ENCODE measurements around the gene LDLR. TPM values are rescaled to one million over a fixed set of nuclear protein-coding genes. Genes with fewer than 3 reads are reported as not detected.

LDLR gene
- total and polyA plus RNA-seq, 2 donors (not counting 1 experiment from before 2014, with no cell fraction given), result 1.8 to 4.8 TPM

DNA sequence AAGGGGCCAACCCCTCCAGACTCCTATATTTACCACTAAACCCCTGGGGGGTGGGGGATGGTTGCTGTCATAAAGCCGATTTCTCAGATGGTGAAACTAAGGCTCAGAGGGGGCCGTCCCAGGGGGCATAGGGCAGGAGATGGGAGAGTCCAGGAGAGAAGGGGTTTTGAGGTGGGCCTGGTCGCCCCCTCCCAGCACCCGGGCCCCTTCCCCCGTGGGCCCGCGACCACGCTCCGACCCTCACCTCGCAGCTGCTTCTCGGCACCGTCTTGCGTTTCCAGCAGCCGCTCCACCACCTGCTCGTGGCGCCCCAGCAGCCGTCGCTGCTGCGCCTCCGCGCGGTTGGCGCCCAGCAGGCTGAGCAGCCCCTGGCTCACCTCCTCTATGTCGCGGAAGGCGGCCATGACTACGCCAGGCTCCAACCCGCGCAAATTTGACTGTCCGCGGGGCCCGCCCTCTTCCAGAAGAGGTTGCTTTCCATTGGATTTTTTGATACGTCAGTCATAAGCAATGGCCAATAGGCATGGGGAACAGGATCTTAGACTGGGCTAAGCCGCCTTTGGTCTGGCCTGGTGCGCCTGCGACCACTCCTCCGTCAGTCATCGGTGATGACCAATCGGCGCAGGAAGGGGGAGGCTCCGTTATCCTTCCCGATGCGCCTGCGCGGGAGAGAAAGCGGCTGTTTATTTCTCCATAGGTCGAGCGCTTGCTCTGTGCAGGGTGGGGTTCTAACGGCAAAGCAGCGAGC is 66.3 kb downstream of the LDLR start, which contains the start of gene SPC24:
Gene SPC24, minus strand, starts transcription at position 410 of the 748 bp plus-strand sequence. Its CDS starts 6 bp downstream, at position 404.
- intact Hi-C loops (cut with micrococcal nuclease), result loop anchor here (5.0 to 10.0 kb wide), 2 partner anchors 42 to 281 kb away; partner anchors contain the start of genes CARM1 and KANK2
- POLR2A ChIA-PET, result interaction anchor here (0.5 kb wide), 1 partner anchor 911 kb away, joined by 3 read pairs; no protein-coding TSS in a partner anchor
- Histone ChIP-seq H2AFZ (ENCODE audit: insufficient read depth, low read depth, low read length, poor library complexity, severe bottlenecking) (peak within 1 kb of the TSS; percentile 91), H3K9me3 (ENCODE audit: control extremely low read depth in 1 of 3, control insufficient read depth in 2 of 3, insufficient read depth in 1 of 3, low read length in 2 of 3) (peaks cover 0 to 8% (median 3%) of the 10 kb centered on the region in 3 donors), H3K4me1 (ENCODE audit: control insufficient read depth in 2 of 2, insufficient read depth in 2 of 2, low read length in 2 of 2) (peaks cover 10 to 14% of the 10 kb centered on the region in 2 donors), H3K4me2 (replicated peaks; ENCODE audit: low read depth, low read length, poor library complexity, severe bottlenecking) (peak within 1 kb of the TSS; percentile 92), H3K79me2 (ENCODE audit: control insufficient read depth, insufficient read depth, low read length) (peaks cover 15% of the 10 kb centered on the region), H3K9ac (ENCODE audit: low read length) (peak within 1 kb of the TSS; percentile 65), H4K20me1 (ENCODE audit: control insufficient read depth, insufficient read depth, low read length, poor library complexity, severe bottlenecking) (no peaks in the 10 kb centered on the region), H3K27ac (ENCODE audit: low read length in 2 of 2) (no peak within 1 kb of the TSS), H3K27me3 (replicated peaks in 1 of 4; ENCODE audit: control extremely low read depth in 1 of 4, control insufficient read depth in 3 of 4, insufficient read depth in 4 of 4, low read length in 3 of 4) (peaks cover 0 to 4% (median 0%) of the 10 kb centered on the region in 4 experiments), H3K36me3 (replicated peaks in 1 of 2; ENCODE audit: control extremely low read depth in 1 of 2, control insufficient read depth in 1 of 2, extremely low read depth in 1 of 2, insufficient read depth in 2 of 2, low read length in 1 of 2) (no peaks in the 10 kb centered on the region), H3K4me3 (ENCODE audit: control extremely low read depth in 1 of 5, extremely low read depth in 1 of 5, insufficient read depth in 1 of 5, low read depth in 2 of 5, low read length in 4 of 5) (peak within 1 kb of the TSS; percentile 52 to 67 (median 64))
- no peak for TF ChIP-seq EZH2 (IDR thresholded peaks at IDR 0.05; ENCODE audit: borderline replicate concordance, insufficient read depth, low read depth, low read length, poor library complexity, severe bottlenecking)
- peak within 1 kb of the TSS; percentile 81 for H3K27ac Mint-ChIP-seq
- H3K27me3 Mint-ChIP-seq, result no peaks in the 10 kb centered on the region
- DNase-seq (peak; percentile 94), ATAC-seq (ENCODE audit: low read depth) (peak; percentile 99)
- H3K4me3 Mint-ChIP-seq, result peak within 1 kb of the TSS; percentile 91
- WGBS (ENCODE audit: insufficient coverage), result under 1% methylated on average over 43 of the region's 50 CpGs
- peaks cover 10% of the 10 kb centered on the region for H3K4me1 Mint-ChIP-seq
- H3K9me3 Mint-ChIP-seq (ENCODE audit: insufficient read depth), result peaks cover 2% of the 10 kb centered on the region
- CTCF ChIA-PET, result interaction anchor here (0.5 to 1.2 kb wide), 3 partner anchors 16 to 120 kb away, joined by 3 to 4 read pairs (median 4); no protein-coding TSS in a partner anchor

DNA sequence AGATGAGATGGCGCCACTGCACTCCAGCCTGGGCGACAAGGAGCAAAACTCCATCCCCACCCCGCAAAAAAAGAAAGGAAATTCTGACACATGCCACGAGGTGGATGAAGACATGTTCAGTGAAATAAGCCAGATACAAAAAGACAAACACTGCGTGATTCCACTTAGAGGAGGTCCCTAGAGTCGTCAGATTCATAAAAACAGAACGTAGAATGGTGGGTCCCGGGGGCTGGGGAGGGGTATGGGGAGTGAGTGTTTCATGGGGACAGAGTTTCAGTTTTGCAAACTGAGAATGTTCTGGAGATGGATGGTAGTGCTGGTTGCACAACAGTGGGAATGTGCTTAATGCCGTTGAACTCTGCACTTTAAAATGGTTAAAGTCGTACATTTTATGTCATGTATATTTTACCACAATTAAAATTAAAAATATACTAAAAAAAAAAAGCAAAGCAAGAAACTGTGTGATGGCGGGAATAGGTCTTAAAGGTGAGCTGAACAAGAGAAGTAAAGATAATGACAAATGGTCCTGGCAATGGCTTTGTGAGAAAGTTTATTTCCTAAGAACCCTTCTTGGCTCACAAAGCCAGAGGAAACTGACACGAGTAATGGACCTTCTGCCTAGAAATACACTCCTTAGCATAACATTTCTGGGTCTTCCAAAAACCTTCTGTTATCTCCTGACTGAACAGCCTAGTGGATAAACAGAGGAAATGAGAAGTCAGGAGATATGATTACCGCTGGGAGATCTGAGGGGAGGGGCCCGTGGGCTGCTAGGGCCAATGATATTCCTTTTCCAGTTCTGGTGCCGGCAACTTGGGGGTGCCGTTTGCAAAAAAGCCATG is 70.6 kb downstream of the LDLR start:
- ATAC-seq (ENCODE audit: low read depth), result no peak

More for the DNA sequence above, 70.6 kb downstream of the LDLR start:
- Histone ChIP-seq H2AFZ (ENCODE audit: insufficient read depth, low read depth, low read length, poor library complexity, severe bottlenecking) (no peak overlapping the region), H3K4me3 (ENCODE audit: control extremely low read depth in 1 of 5, extremely low read depth in 1 of 5, insufficient read depth in 1 of 5, low read depth in 2 of 5, low read length in 4 of 5) (no peak overlapping the region), H3K9me3 (ENCODE audit: control extremely low read depth in 1 of 3, control insufficient read depth in 2 of 3, insufficient read depth in 1 of 3, low read length in 2 of 3) (peaks cover 0 to 15% (median 3%) of the 10 kb centered on the region in 3 donors), H3K36me3 (replicated peaks in 1 of 2; ENCODE audit: control extremely low read depth in 1 of 2, control insufficient read depth in 1 of 2, extremely low read depth in 1 of 2, insufficient read depth in 2 of 2, low read length in 1 of 2) (no peaks in the 10 kb centered on the region), H3K4me2 (replicated peaks; ENCODE audit: low read depth, low read length, poor library complexity, severe bottlenecking) (no peak overlapping the region), H3K27ac (ENCODE audit: low read length in 2 of 2) (no peak overlapping the region), H3K79me2 (ENCODE audit: control insufficient read depth, insufficient read depth, low read length) (peaks cover 5% of the 10 kb centered on the region), H3K27me3 (replicated peaks in 1 of 4; ENCODE audit: control extremely low read depth in 1 of 4, control insufficient read depth in 3 of 4, insufficient read depth in 4 of 4, low read length in 3 of 4) (no peaks in the 10 kb centered on the region), H3K4me1 (ENCODE audit: control insufficient read depth in 2 of 2, insufficient read depth in 2 of 2, low read length in 2 of 2) (peaks cover 10 to 14% of the 10 kb centered on the region in 2 donors), H3K9ac (ENCODE audit: low read length) (no peak overlapping the region), H4K20me1 (ENCODE audit: control insufficient read depth, insufficient read depth, low read length, poor library complexity, severe bottlenecking) (no peaks in the 10 kb centered on the region)
- WGBS (ENCODE audit: insufficient coverage), result 95% methylated on average over 10 of the region's 16 CpGs
- intact Hi-C loops (cut with micrococcal nuclease), result loop anchor here (5.0 to 10.0 kb wide), 2 partner anchors 37 to 285 kb away; partner anchors contain the start of genes CARM1 and KANK2
- H3K4me3 Mint-ChIP-seq, result no peak overlapping the region
- no peak for DNase-seq
- no peak for TF ChIP-seq CTCF (IDR thresholded peaks at IDR 0.05)
- TF ChIP-seq EZH2 (IDR thresholded peaks at IDR 0.05; ENCODE audit: borderline replicate concordance, insufficient read depth, low read depth, low read length, poor library complexity, severe bottlenecking), result no peak
- no peak overlapping the region for H3K27ac Mint-ChIP-seq
- H3K4me1 Mint-ChIP-seq, result peaks cover 5% of the 10 kb centered on the region
- ChIA-PET CTCF (no interaction called here), POLR2A (no interaction called here)
- no peaks in the 10 kb centered on the region for H3K27me3 Mint-ChIP-seq
- peaks cover 2% of the 10 kb centered on the region for H3K9me3 Mint-ChIP-seq (ENCODE audit: insufficient read depth)
